ENCODE data around the gene SLC38A11.
"Not testable (repeated sequence)": the region's sequence is repeated elsewhere in the genome, so short reads cannot be mapped to it uniquely, and the experiment has no call there.

SLC38A11 gene

GRCh38 chr2:164954954-164955701, at the start of gene SLC38A11:
SLC38A11 (minus strand) TSS chr2:164955525; CDS start chr2:164955247, 278 bp downstream.
- DNase-seq = no peak

- no peak for DNase-seq
Observed at GRCh38 chr2:165003443-165004130, 48.3 kb upstream of the SLC38A11 start.

GRCh38 chr2:165002638-165003037, 47.3 kb upstream of the SLC38A11 start:
- DNase-seq = no peak

- DNase-seq = not testable (repeated sequence)
Observed at GRCh38 chr2:164994664-164995299, 39.5 kb upstream of the SLC38A11 start.

GRCh38 chr2:164993287-164994016, 38.1 kb upstream of the SLC38A11 start:
- no peak for DNase-seq

- peak in 1 of 2 experiments; percentile 32 for DNase-seq
Observed at GRCh38 chr2:164992818-164993217, 37.5 kb upstream of the SLC38A11 start.

GRCh38 chr2:164992093-164992454, 36.7 kb upstream of the SLC38A11 start:
- DNase-seq = not testable (repeated sequence)

- not testable (repeated sequence) for DNase-seq
Observed at GRCh38 chr2:164991361-164992092, 36.2 kb upstream of the SLC38A11 start.

- not testable (repeated sequence) for DNase-seq
Observed at GRCh38 chr2:164990953-164991352, 35.6 kb upstream of the SLC38A11 start.

- not testable (repeated sequence) for DNase-seq
Observed at GRCh38 chr2:164988805-164989204, 33.5 kb upstream of the SLC38A11 start.

GRCh38 chr2:164986027-164986426, 30.7 kb upstream of the SLC38A11 start:
- not testable (repeated sequence) for DNase-seq

GRCh38 chr2:164984428-164984827, 29.1 kb upstream of the SLC38A11 start:
- no peak for DNase-seq

- DNase-seq = no peak
Observed at GRCh38 chr2:164981217-164981990, 26.1 kb upstream of the SLC38A11 start.

GRCh38 chr2:164980688-164981087, 25.4 kb upstream of the SLC38A11 start:
- not testable (repeated sequence) for DNase-seq

- DNase-seq = no peak
Observed at GRCh38 chr2:164979113-164979512, 23.8 kb upstream of the SLC38A11 start.

GRCh38 chr2:164976875-164977470, 21.6 kb upstream of the SLC38A11 start:
- DNase-seq = not testable (repeated sequence)

GRCh38 chr2:164976301-164976700, 21.0 kb upstream of the SLC38A11 start:
- DNase-seq = no peak

GRCh38 chr2:164975891-164976290, 20.6 kb upstream of the SLC38A11 start:
- no peak for DNase-seq

GRCh38 chr2:164974221-164974620, 18.9 kb upstream of the SLC38A11 start:
- no peak for DNase-seq

- no peak for DNase-seq
Observed at GRCh38 chr2:164972216-164972615, 16.9 kb upstream of the SLC38A11 start.
